ENCODE measurements around the gene OSBPL9.

DNA sequence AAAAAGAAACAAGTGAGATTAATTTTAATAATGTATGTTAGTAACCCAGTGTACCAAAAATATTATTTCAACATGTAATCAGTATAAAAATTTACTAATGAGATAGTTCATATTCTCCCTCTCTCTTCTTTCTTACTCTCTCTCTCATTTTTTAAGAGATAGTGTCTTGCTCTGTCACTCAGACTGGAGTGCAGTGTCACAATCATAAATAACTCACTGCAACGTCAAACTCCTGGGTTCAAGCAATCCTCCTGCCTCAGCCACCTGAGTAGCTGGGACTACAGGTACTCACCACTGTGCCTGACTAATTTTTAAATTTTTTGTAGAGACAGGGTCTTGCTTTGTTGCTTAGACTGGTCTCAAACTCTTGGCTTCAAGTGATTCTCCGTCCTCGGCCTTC lies 137.8 kb downstream of the OSBPL9 start:
- TF ChIP-seq, protein P1, sequence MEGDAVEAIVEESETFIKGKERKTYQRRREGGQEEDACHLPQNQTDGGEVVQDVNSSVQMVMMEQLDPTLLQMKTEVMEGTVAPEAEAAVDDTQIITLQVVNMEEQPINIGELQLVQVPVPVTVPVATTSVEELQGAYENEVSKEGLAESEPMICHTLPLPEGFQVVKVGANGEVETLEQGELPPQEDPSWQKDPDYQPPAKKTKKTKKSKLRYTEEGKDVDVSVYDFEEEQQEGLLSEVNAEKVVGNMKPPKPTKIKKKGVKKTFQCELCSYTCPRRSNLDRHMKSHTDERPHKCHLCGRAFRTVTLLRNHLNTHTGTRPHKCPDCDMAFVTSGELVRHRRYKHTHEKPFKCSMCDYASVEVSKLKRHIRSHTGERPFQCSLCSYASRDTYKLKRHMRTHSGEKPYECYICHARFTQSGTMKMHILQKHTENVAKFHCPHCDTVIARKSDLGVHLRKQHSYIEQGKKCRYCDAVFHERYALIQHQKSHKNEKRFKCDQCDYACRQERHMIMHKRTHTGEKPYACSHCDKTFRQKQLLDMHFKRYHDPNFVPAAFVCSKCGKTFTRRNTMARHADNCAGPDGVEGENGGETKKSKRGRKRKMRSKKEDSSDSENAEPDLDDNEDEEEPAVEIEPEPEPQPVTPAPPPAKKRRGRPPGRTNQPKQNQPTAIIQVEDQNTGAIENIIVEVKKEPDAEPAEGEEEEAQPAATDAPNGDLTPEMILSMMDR (IDR thresholded peaks at IDR 0.05; ENCODE audit: low read length): no peak
- TF ChIP-seq EZH2 (IDR thresholded peaks at IDR 0.05; ENCODE audit: borderline replicate concordance, low read length): no peak

Data from OCI-LY1 (cell line).